Measurements from ENCODE around the gene ZNF205. TPM values are rescaled to one million over a fixed set of nuclear protein-coding genes. Genes with fewer than 3 reads are reported as not detected.

Gene ZNF205
- polyA plus RNA-seq, 2 donors: 8.4 to 18.0 TPM

GRCh38 chr16:3129137-3130131 is 17.0 kb downstream of the ZNF205 start:
- Histone ChIP-seq H3K4me3 (ENCODE audit: low read depth in 1 of 2, low read length in 2 of 2) (peak overlapping the region; percentile 47 to 58), H3K9me3 (ENCODE audit: control insufficient read depth in 2 of 2, insufficient read depth in 1 of 2, low read depth in 1 of 2, low read length in 1 of 2) (no peaks in the 10 kb centered on the region), H3K27me3 (ENCODE audit: control insufficient read depth in 1 of 2, insufficient read depth in 2 of 2, low read length in 2 of 2) (no peaks in the 10 kb centered on the region), H3K27ac (ENCODE audit: low read depth in 2 of 2, low read length in 1 of 2) (peak overlapping the region; percentile 71 to 86), H3K4me1 (ENCODE audit: control insufficient read depth in 2 of 2, insufficient read depth in 2 of 2, low read length in 1 of 2) (peaks cover 0 to 3% of the 10 kb centered on the region in 2 donors), H3K36me3 (ENCODE audit: control insufficient read depth in 2 of 2, insufficient read depth in 2 of 2, low read length in 1 of 2) (no peaks in the 10 kb centered on the region)
- WGBS, 2 donors: 8 to 13% methylated on average over 28 of the region's 28 CpGs

GRCh38 chr16:3131755-3132377 is 19.5 kb downstream of the ZNF205 start:
- no peaks in the 10 kb centered on the region for H3K27me3 ChIP-seq (ENCODE audit: control insufficient read depth in 1 of 2, insufficient read depth in 2 of 2, low read length in 2 of 2)
- H3K9me3 ChIP-seq (ENCODE audit: control insufficient read depth in 2 of 2, insufficient read depth in 1 of 2, low read depth in 1 of 2, low read length in 1 of 2): no peaks in the 10 kb centered on the region
- 70 to 73% methylated on average over 12 of the region's 12 CpGs for WGBS, 2 donors
- no peaks in the 10 kb centered on the region for H3K36me3 ChIP-seq (ENCODE audit: control insufficient read depth in 2 of 2, insufficient read depth in 2 of 2, low read length in 1 of 2)
- H3K4me3 ChIP-seq (ENCODE audit: low read depth in 1 of 2, low read length in 2 of 2): no peak overlapping the region
- H3K27ac ChIP-seq (ENCODE audit: low read depth in 2 of 2, low read length in 1 of 2): no peak overlapping the region
- peaks cover 0 to 3% of the 10 kb centered on the region in 2 donors for H3K4me1 ChIP-seq (ENCODE audit: control insufficient read depth in 2 of 2, insufficient read depth in 2 of 2, low read length in 1 of 2)

- Histone ChIP-seq H3K4me1 (ENCODE audit: control insufficient read depth in 2 of 2, insufficient read depth in 2 of 2, low read length in 1 of 2) (peaks cover 0 to 7% of the 10 kb centered on the region in 2 donors), H3K27ac (ENCODE audit: low read depth in 2 of 2, low read length in 1 of 2) (peak overlapping the region; percentile 97 to 99), H3K27me3 (ENCODE audit: control insufficient read depth in 1 of 2, insufficient read depth in 2 of 2, low read length in 2 of 2) (no peaks in the 10 kb centered on the region), H3K9me3 (ENCODE audit: control insufficient read depth in 2 of 2, insufficient read depth in 1 of 2, low read depth in 1 of 2, low read length in 1 of 2) (no peaks in the 10 kb centered on the region), H3K4me3 (ENCODE audit: low read depth in 1 of 2, low read length in 2 of 2) (peak overlapping the region; percentile 92 to 97), H3K36me3 (ENCODE audit: control insufficient read depth in 2 of 2, insufficient read depth in 2 of 2, low read length in 1 of 2) (peaks cover 0 to 9% of the 10 kb centered on the region in 2 donors)
- 5 to 7% methylated on average over 7 of the region's 7 CpGs for WGBS, 2 donors
Observed at GRCh38 chr16:3133844-3134243, 21.5 kb downstream of the ZNF205 start.

- Histone ChIP-seq H3K9me3 (ENCODE audit: control insufficient read depth in 2 of 2, insufficient read depth in 1 of 2, low read depth in 1 of 2, low read length in 1 of 2) (no peaks in the 10 kb centered on the region), H3K36me3 (ENCODE audit: control insufficient read depth in 2 of 2, insufficient read depth in 2 of 2, low read length in 1 of 2) (peaks cover 0 to 15% of the 10 kb centered on the region in 2 donors), H3K27ac (ENCODE audit: low read depth in 2 of 2, low read length in 1 of 2) (peak within 1 kb of the TSS; percentile 97 to 99), H3K4me1 (ENCODE audit: control insufficient read depth in 2 of 2, insufficient read depth in 2 of 2, low read length in 1 of 2) (peaks cover 0 to 4% of the 10 kb centered on the region in 2 donors), H3K4me3 (ENCODE audit: low read depth in 1 of 2, low read length in 2 of 2) (peak within 1 kb of the TSS; percentile 92 to 97), H3K27me3 (ENCODE audit: control insufficient read depth in 1 of 2, insufficient read depth in 2 of 2, low read length in 2 of 2) (no peaks in the 10 kb centered on the region)
- 0 to 1% methylated on average over 56 to 63 of the region's 63 CpGs for WGBS, 2 donors
Observed at GRCh38 chr16:3134338-3135125, 22.1 kb downstream of the ZNF205 start, which contains the start of gene ZNF213. Gene ZNF213, plus strand, starts transcription at chr16:3135029. Its CDS starts 2,252 bp downstream, at chr16:3137281.

GRCh38 chr16:3135126-3135715 is 22.8 kb downstream of the ZNF205 start:
- Histone ChIP-seq H3K27ac (ENCODE audit: low read depth in 2 of 2, low read length in 1 of 2) (peak overlapping the region; percentile 89 to 96), H3K4me1 (ENCODE audit: control insufficient read depth in 2 of 2, insufficient read depth in 2 of 2, low read length in 1 of 2) (peaks cover 0 to 4% of the 10 kb centered on the region in 2 donors)
- WGBS, 2 donors: 0% methylated on average over 31 to 43 of the region's 43 CpGs

GRCh38 chr16:3137267-3137666 is 24.9 kb downstream of the ZNF205 start:
- Histone ChIP-seq H3K4me1 (ENCODE audit: control insufficient read depth in 2 of 2, insufficient read depth in 2 of 2, low read length in 1 of 2) (peaks cover 0 to 4% of the 10 kb centered on the region in 2 donors), H3K36me3 (ENCODE audit: control insufficient read depth in 2 of 2, insufficient read depth in 2 of 2, low read length in 1 of 2) (peaks cover 5 to 32% of the 10 kb centered on the region in 2 donors), H3K27ac (ENCODE audit: low read depth in 2 of 2, low read length in 1 of 2) (no peak overlapping the region), H3K27me3 (ENCODE audit: control insufficient read depth in 1 of 2, insufficient read depth in 2 of 2, low read length in 2 of 2) (no peaks in the 10 kb centered on the region), H3K4me3 (ENCODE audit: low read depth in 1 of 2, low read length in 2 of 2) (no peak overlapping the region), H3K9me3 (ENCODE audit: control insufficient read depth in 2 of 2, insufficient read depth in 1 of 2, low read depth in 1 of 2, low read length in 1 of 2) (no peaks in the 10 kb centered on the region)
- WGBS, 2 donors: 93 to 94% methylated on average over 13 of the region's 13 CpGs

More at GRCh38 chr16:3135126-3135715, 22.8 kb downstream of the ZNF205 start:
- H3K36me3 ChIP-seq (ENCODE audit: control insufficient read depth in 2 of 2, insufficient read depth in 2 of 2, low read length in 1 of 2): peaks cover 0 to 16% of the 10 kb centered on the region in 2 donors
- peak overlapping the region; percentile 90 to 97 for H3K4me3 ChIP-seq (ENCODE audit: low read depth in 1 of 2, low read length in 2 of 2)
- H3K27me3 ChIP-seq (ENCODE audit: control insufficient read depth in 1 of 2, insufficient read depth in 2 of 2, low read length in 2 of 2): no peaks in the 10 kb centered on the region
- H3K9me3 ChIP-seq (ENCODE audit: control insufficient read depth in 2 of 2, insufficient read depth in 1 of 2, low read depth in 1 of 2, low read length in 1 of 2): no peaks in the 10 kb centered on the region

GRCh38 chr16:3138342-3138741 is 26.0 kb downstream of the ZNF205 start:
- peaks cover 5 to 35% of the 10 kb centered on the region in 2 donors for H3K36me3 ChIP-seq (ENCODE audit: control insufficient read depth in 2 of 2, insufficient read depth in 2 of 2, low read length in 1 of 2)
- H3K4me1 ChIP-seq (ENCODE audit: control insufficient read depth in 2 of 2, insufficient read depth in 2 of 2, low read length in 1 of 2): peaks cover 0 to 5% of the 10 kb centered on the region in 2 donors
- no peak overlapping the region for H3K27ac ChIP-seq (ENCODE audit: low read depth in 2 of 2, low read length in 1 of 2)
- H3K9me3 ChIP-seq (ENCODE audit: control insufficient read depth in 2 of 2, insufficient read depth in 1 of 2, low read depth in 1 of 2, low read length in 1 of 2): no peaks in the 10 kb centered on the region
- 89 to 90% methylated on average over 20 to 21 of the region's 21 CpGs for WGBS, 2 donors
- no peaks in the 10 kb centered on the region for H3K27me3 ChIP-seq (ENCODE audit: control insufficient read depth in 1 of 2, insufficient read depth in 2 of 2, low read length in 2 of 2)
- no peak overlapping the region for H3K4me3 ChIP-seq (ENCODE audit: low read depth in 1 of 2, low read length in 2 of 2)

GRCh38 chr16:3138823-3139426 is 26.5 kb downstream of the ZNF205 start:
- no peaks in the 10 kb centered on the region for H3K9me3 ChIP-seq (ENCODE audit: control insufficient read depth in 2 of 2, insufficient read depth in 1 of 2, low read depth in 1 of 2, low read length in 1 of 2)
- H3K4me3 ChIP-seq (ENCODE audit: low read depth in 1 of 2, low read length in 2 of 2): no peak overlapping the region
- peaks cover 0 to 5% of the 10 kb centered on the region in 2 donors for H3K4me1 ChIP-seq (ENCODE audit: control insufficient read depth in 2 of 2, insufficient read depth in 2 of 2, low read length in 1 of 2)
- 87 to 90% methylated on average over 14 of the region's 14 CpGs for WGBS, 2 donors
- no peaks in the 10 kb centered on the region for H3K27me3 ChIP-seq (ENCODE audit: control insufficient read depth in 1 of 2, insufficient read depth in 2 of 2, low read length in 2 of 2)
- peaks cover 5 to 35% of the 10 kb centered on the region in 2 donors for H3K36me3 ChIP-seq (ENCODE audit: control insufficient read depth in 2 of 2, insufficient read depth in 2 of 2, low read length in 1 of 2)
- H3K27ac ChIP-seq (ENCODE audit: low read depth in 2 of 2, low read length in 1 of 2): no peak overlapping the region

Measured in esophagus (tissue), 2 donors.